H1 (cell line): ENCODE data around the gene RFNG. TPM values are rescaled to one million over a fixed set of nuclear protein-coding genes. Genes with fewer than 3 reads are reported as not detected.

Source experiments
- CTBP2 ChIP-seq: IDR thresholded peaks from 2 replicates; pipeline ENCODE4 v1.7.0; 2011; ENCODE audit warnings: borderline replicate concordance, mild to moderate bottlenecking, moderate library complexity, mixed read lengths, low read length; ENCODE audit not compliant: insufficient read depth, insufficient read length
- TCF12 ChIP-seq: IDR thresholded peaks from 2 replicates; pipeline ENCODE4 v1.6.1; 2011; ENCODE audit warnings: low read depth, mild to moderate bottlenecking, low read length
- polyA plus RNA-seq, 7 experiments: library from polyadenylated mRNA; depleted of rRNA in 3 of 7; stranded (reverse) in 5 of 7; unstranded in 2 of 7; fragments of >200 nt in 5 of 7; fragments of 200-250 nt in 2 of 7; gene quantifications; 1 replicate in 5 of 7; 2 replicates in 1 of 7; 4 replicates in 1 of 7; pipeline versions ENCODE4 v1.2.1 to v1.2.3, GENCODE V29; 2011 to 2013; ENCODE audit warnings: missing spikeins in 2 of 7, mixed read lengths in 2 of 7
- total RNA-seq: library from RNA; stranded (reverse); fragmentation: NEBNext Ultra II Directional; extraction: Animal tissue kit (Norgen Biotek cat#: 25700); gene quantifications from 2 replicates; pipeline ENCODE4 v1.2.1, GENCODE V29; 2021

The RFNG gene
- total and polyA plus RNA-seq, 2 of the 8 experiments (the other 6 are each of a cell fraction or from before 2014, with no cell fraction given), result 26.7 to 28.4 TPM

- no peak for TF ChIP-seq CTBP2
- TF ChIP-seq TCF12, result no peak
These were observed 52.0 kb downstream of the RFNG start (continued) for GRCh38 chr17:81999587-81999975.
